GM12878 (cell line): ENCODE measurements around the gene SSU72. TPM values are rescaled to one million over a fixed set of nuclear protein-coding genes. Genes with fewer than 3 reads are reported as not detected.

Source experiments
- ATAC-seq: fragments of 200-7000 bp; cut with Tn5 transposase; 3 replicates; pipeline ENCODE4 v1.9.1; 2020; ENCODE audit warnings: mild to moderate bottlenecking, moderate library complexity
- BruUV-seq: library from RNA; stranded (reverse); fragments of 400-500 nt; replicated peaks from 2 replicates; lab custom pipeline; 2021; lab: Mats Ljungman, UMichigan
- CTCF ChIA-PET: fragments of 300-600 bp; sonication (Branson Sonifier 250); formaldehyde crosslinking; extraction: SDS; loops from one replicate; lab custom pipeline; 2021; ENCODE audit warnings: inconsistent platforms; lab: Yijun Ruan, JAX
- POLR2A ChIA-PET: fragments of 350-600 bp; formaldehyde crosslinking; extraction: SDS; loops from one replicate; lab custom pipeline; 2021; ENCODE audit warnings: inconsistent platforms; lab: Charles Lee
- RAD21 ChIA-PET: fragments of 300-600 bp; sonication (Branson Sonifier 250); formaldehyde crosslinking; loops from one replicate; lab custom pipeline; 2023; ENCODE audit warnings: antibody characterized with exemption; ENCODE audit not compliant: unreplicated experiment; lab: Charles Lee
- SMC1A ChIA-PET: fragments of 300-600 bp; sonication (Branson Sonifier 250); formaldehyde crosslinking; loops from one replicate; lab custom pipeline; 2023; ENCODE audit not compliant: unreplicated experiment, uncharacterized antibody; lab: Charles Lee
- DNase-seq: peaks from one replicate; pipeline ENCODE4 v3.0.0-alpha.2; 2011; ENCODE audit warnings: low read depth, low spot score
- FAIRE-seq: peaks from 3 replicates; lab custom pipeline; 2011; peaks lifted over from hg19 to GRCh38; lab: Jason Lieb, UNC
- H2AFZ ChIP-seq: 2 replicates; pipeline ENCODE4 v1.6.0; 2011; ENCODE audit warnings: low read depth, low read length, control low read depth; ENCODE audit not compliant: control insufficient read depth
- H3K27ac ChIP-seq: 2 replicates; pipeline ENCODE4 v1.5.1; 2011; ENCODE audit warnings: control low read depth; ENCODE audit not compliant: control insufficient read depth, insufficient read depth
- H3K27me3 ChIP-seq, 2 experiments: replicated peaks in 1 of 2; 2 replicates each; pipeline versions ENCODE4 v1.6.0 to v1.6.1; 2011; ENCODE audit warnings: low read length in 1 of 2; ENCODE audit not compliant: control insufficient read depth in 2 of 2, insufficient read depth in 2 of 2
- H3K36me3 ChIP-seq, 2 experiments: 2 replicates each; pipeline ENCODE4 v1.5.1; 2011; ENCODE audit warnings: low read length in 1 of 2; ENCODE audit not compliant: control insufficient read depth in 2 of 2, insufficient read depth in 2 of 2
- H3K4me1 ChIP-seq: 2 replicates; pipeline ENCODE4 v1.6.1; 2011; ENCODE audit warnings: mild to moderate bottlenecking, low read length, moderate library complexity, mixed read lengths; ENCODE audit not compliant: control insufficient read depth, insufficient read depth
- H3K4me2 ChIP-seq: 2 replicates; pipeline ENCODE4 v1.6.0; 2011; ENCODE audit warnings: control low read depth; ENCODE audit not compliant: control insufficient read depth, insufficient read depth
- H3K4me3 ChIP-seq: fragments of 200-600 bp; sonication (generic); 2 replicates; pipeline ENCODE4 v1.5.1; 2016
- H3K79me2 ChIP-seq: 2 replicates; pipeline ENCODE4 v1.6.0; 2011; ENCODE audit warnings: low read length; ENCODE audit not compliant: control insufficient read depth, insufficient read depth
- H3K9ac ChIP-seq: 2 replicates; pipeline ENCODE4 v1.8.0; 2011; ENCODE audit warnings: low read length, control low read depth, mixed read lengths; ENCODE audit not compliant: control insufficient read depth, insufficient read depth
- H3K9me3 ChIP-seq: replicated peaks from 3 replicates; pipeline ENCODE4 v1.5.1; 2011; ENCODE audit warnings: mild to moderate bottlenecking, low read length; ENCODE audit not compliant: control insufficient read depth, insufficient read depth
- H4K20me1 ChIP-seq: 2 replicates; pipeline ENCODE4 v1.6.0; 2011; ENCODE audit not compliant: control insufficient read depth, insufficient read depth
- CREM ChIP-seq: IDR thresholded peaks from 2 replicates; pipeline ENCODE4 v1.6.1; 2014; ENCODE audit warnings: antibody characterized with exemption, low read depth
- DPF2 ChIP-seq: fragments of 450-650 bp; IDR thresholded peaks from 2 replicates; pipeline ENCODE4 v1.6.1; 2017; ENCODE audit warnings: mild to moderate bottlenecking
- FOXK2 ChIP-seq: fragments of 450-650 bp; IDR thresholded peaks from 2 replicates; pipeline ENCODE4 v1.6.1; 2017; ENCODE audit warnings: mild to moderate bottlenecking, moderate library complexity
- HDAC2 ChIP-seq: fragments of 200-600 bp; sonication (generic); IDR thresholded peaks from 2 replicates; pipeline ENCODE4 v1.6.1; 2017
- JUNB ChIP-seq: IDR thresholded peaks from 2 replicates; pipeline ENCODE4 v1.6.1; 2016; ENCODE audit warnings: antibody characterized with exemption, mild to moderate bottlenecking
- PML ChIP-seq: IDR thresholded peaks from 2 replicates; pipeline ENCODE4 v1.6.1; 2012; ENCODE audit warnings: low read length, inconsistent platforms
- SMC3 ChIP-seq: IDR thresholded peaks from 2 replicates; pipeline ENCODE4 v1.6.1; 2011; ENCODE audit warnings: low read length, improper control_type of control experiment, borderline replicate concordance
- TBL1XR1 ChIP-seq: IDR thresholded peaks from 2 replicates; pipeline ENCODE4 v1.6.1; 2012; ENCODE audit warnings: low read depth, low read length, improper control_type of control experiment
- ZNF24 ChIP-seq: fragments of 450-650 bp; IDR thresholded peaks from 2 replicates; pipeline ENCODE4 v1.6.1; 2017; ENCODE audit warnings: antibody characterized with exemption, mild to moderate bottlenecking
- ZSCAN29 ChIP-seq: fragments of 450-650 bp; IDR thresholded peaks from 2 replicates; pipeline ENCODE4 v1.6.1; 2017; ENCODE audit warnings: mild to moderate bottlenecking, moderate library complexity
- WGBS: methylation state at CpG from one replicate; pipeline ENCODE4 v1.1.6; 2016; ENCODE audit warnings: low lambda C conversion rate; ENCODE audit not compliant: insufficient replicate concordance, insufficient coverage; ENCODE audit errors: missing lambda C conversion rate; 5-methylcytosine and 5-hydroxymethylcytosine counted together
- in situ Hi-C: fragments of 300-500 bp; cut with MboI; formaldehyde crosslinking; loops from 9 replicates; pipeline ENCODE4 v1.14.3; 2018; ENCODE audit warnings: mixed read lengths
- intact Hi-C: fragments of 100-400 bp; cut with micrococcal nuclease; formaldehyde crosslinking; loops from one replicate; pipeline ENCODE4 v1.14.2; 2022; ENCODE audit not compliant: unreplicated experiment
- polyA plus RNA-seq, 11 experiments: library from polyadenylated mRNA; depleted of rRNA in 4 of 11; unstranded in 6 of 11; stranded (reverse) in 5 of 11; fragments of >200 nt; fragmentation: Nextera tagmentation in 4 of 11; fragmentation: Illumina TruSeq in 1 of 11; extraction: Ambion mirVana in 4 of 11; extraction: Trizol in 1 of 11; gene quantifications; 1 replicate in 1 of 11; 2 replicates in 10 of 11; pipeline versions ENCODE4 v1.2.1 to v1.2.3, GENCODE V29; 2011 to 2016; ENCODE audit warnings: inconsistent platforms in 2 of 11, missing spikeins in 2 of 11, low read depth in 1 of 11
- total RNA-seq, 4 experiments: library from RNA; depleted of rRNA in 3 of 4; stranded (reverse); fragments of >200 nt in 3 of 4; fragmentation: Illumina TruSeq in 1 of 4; extraction: Trizol in 1 of 4; gene quantifications; 2 replicates each; pipeline versions ENCODE4 v1.2.1 to v1.2.3, GENCODE V29; 2013 to 2021
- TF ChIP-seq, protein P1 (sequence below): IDR thresholded peaks from 2 replicates; pipeline ENCODE4 v1.6.1; 2012; ENCODE audit warnings: low read depth, low read length, improper control_type of control experiment
- TF ChIP-seq, protein P2 (sequence below): fragments of 450-650 bp; IDR thresholded peaks from 2 replicates; pipeline ENCODE4 v1.6.1; 2017; ENCODE audit warnings: borderline replicate concordance

SSU72 gene
- total and polyA plus RNA-seq, 10 of the 15 experiments (the other 5 are each of a cell fraction or from before 2014, with no cell fraction given): 28.6 to 172 (median 67.7) TPM

DNA sequence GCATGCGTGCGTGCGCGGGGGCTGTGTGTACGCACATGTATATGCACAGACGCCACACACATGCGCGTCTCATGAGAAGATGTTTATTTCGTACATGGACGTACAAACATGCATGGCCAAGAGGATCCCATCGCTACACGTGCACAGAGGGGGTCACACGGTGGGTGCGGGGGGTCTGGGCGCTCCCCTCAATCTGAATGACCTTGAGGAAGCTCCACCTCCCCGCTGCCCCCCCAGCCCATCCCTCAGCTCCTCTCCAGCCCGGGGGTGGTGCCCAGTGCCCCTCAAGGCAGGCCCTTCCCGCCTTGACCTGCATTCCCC is 35.7 kb downstream of the SSU72 start (continued):
- TF ChIP-seq, protein P1, sequence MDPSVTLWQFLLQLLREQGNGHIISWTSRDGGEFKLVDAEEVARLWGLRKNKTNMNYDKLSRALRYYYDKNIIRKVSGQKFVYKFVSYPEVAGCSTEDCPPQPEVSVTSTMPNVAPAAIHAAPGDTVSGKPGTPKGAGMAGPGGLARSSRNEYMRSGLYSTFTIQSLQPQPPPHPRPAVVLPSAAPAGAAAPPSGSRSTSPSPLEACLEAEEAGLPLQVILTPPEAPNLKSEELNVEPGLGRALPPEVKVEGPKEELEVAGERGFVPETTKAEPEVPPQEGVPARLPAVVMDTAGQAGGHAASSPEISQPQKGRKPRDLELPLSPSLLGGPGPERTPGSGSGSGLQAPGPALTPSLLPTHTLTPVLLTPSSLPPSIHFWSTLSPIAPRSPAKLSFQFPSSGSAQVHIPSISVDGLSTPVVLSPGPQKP: no peak
- TF ChIP-seq, protein P2, sequence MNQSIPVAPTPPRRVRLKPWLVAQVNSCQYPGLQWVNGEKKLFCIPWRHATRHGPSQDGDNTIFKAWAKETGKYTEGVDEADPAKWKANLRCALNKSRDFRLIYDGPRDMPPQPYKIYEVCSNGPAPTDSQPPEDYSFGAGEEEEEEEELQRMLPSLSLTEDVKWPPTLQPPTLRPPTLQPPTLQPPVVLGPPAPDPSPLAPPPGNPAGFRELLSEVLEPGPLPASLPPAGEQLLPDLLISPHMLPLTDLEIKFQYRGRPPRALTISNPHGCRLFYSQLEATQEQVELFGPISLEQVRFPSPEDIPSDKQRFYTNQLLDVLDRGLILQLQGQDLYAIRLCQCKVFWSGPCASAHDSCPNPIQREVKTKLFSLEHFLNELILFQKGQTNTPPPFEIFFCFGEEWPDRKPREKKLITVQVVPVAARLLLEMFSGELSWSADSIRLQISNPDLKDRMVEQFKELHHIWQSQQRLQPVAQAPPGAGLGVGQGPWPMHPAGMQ: no peak
- TF ChIP-seq JUNB: no peak
- TF ChIP-seq SMC3: no peak
- no peak for TF ChIP-seq DPF2
- TF ChIP-seq CREM: no peak

DNA sequence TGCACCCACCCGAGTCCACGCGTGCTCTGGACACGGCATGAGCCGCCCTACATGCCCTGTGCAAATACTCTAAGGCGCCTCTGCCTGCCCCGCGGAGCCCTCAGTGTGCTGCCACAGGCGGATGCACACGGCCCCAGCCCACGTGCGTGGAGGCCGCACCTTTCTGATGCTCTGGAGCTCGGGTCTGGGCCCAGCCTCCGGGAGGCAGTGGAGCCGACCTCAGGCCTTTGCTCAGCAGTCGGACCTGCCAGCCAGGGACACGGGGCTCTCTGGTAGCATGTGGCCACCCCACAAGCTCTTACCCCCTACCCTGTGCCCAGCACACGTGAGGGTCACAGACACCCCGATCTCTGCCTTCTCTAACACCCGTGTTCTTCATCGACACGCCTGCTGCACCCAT is 36.3 kb downstream of the SSU72 start:
- RAD21 ChIA-PET: no interaction called here
- TF ChIP-seq TBL1XR1 (no peak), FOXK2 (no peak), ZSCAN29 (no peak), ZNF24 (no peak), PML (no peak), HDAC2 (no peak)
- H2AFZ ChIP-seq: no peak overlapping the region
- no peak overlapping the region for H3K9ac ChIP-seq
- DNase-seq: no peak
- no peaks in the 10 kb centered on the region for H4K20me1 ChIP-seq
- no TSS peak for BruUV-seq
- H3K9me3 ChIP-seq: no peaks in the 10 kb centered on the region
- intact Hi-C loops (no loop called here), in situ Hi-C loops (no loop called here)
- POLR2A ChIA-PET: no interaction called here
- H3K36me3 ChIP-seq: no peaks in the 10 kb centered on the region; a peak in 2 of 4 replicates
- CTCF ChIA-PET: no interaction called here
- H3K79me2 ChIP-seq: no peaks in the 10 kb centered on the region
- H3K4me1 ChIP-seq: no peaks in the 10 kb centered on the region
- H3K4me3 ChIP-seq: no peak overlapping the region
- H3K27ac ChIP-seq: no peak overlapping the region
- no peak for ATAC-seq
- H3K27me3 ChIP-seq: no peaks in the 10 kb centered on the region
- H3K4me2 ChIP-seq: no peak overlapping the region
- FAIRE-seq: no peak
- SMC1A ChIA-PET: no interaction called here
- WGBS: 47% methylated on average over 23 of the region's 23 CpGs
